Central memory CD8-positive, alpha-beta T cell (primary cell): Measurements from ENCODE around the gene MUSK.
"Not testable (repeated sequence)": the region's sequence is repeated elsewhere in the genome, so short reads cannot be mapped to it uniquely, and the experiment has no call there.

Experiments
- ATAC-seq: fragments of 150-1000 bp; cut with Tn5 transposase; replicated peaks from 2 replicates; pipeline ENCODE4 v1.10.0; 2022; ENCODE audit warnings: mild to moderate bottlenecking, moderate FRiP score, moderate number of reproducible peaks; ENCODE audit not compliant: poor library complexity, severe bottlenecking; ENCODE audit errors: extremely low read depth
- DNase-seq, 2 donors: peaks; one replicate each; pipeline ENCODE4 v3.0.0; 2021; ENCODE audit warnings: low spot score in 2 of 2
- H3K27ac Mint-ChIP-seq: one replicate; pipeline ENCODE4 v1.8.0; 2022; ENCODE audit warnings: low read depth, mild to moderate bottlenecking, moderate library complexity, mixed read lengths
- H3K27me3 Mint-ChIP-seq: one replicate; pipeline ENCODE4 v1.8.0; 2022; ENCODE audit warnings: mixed read lengths
- H3K36me3 Mint-ChIP-seq: one replicate; pipeline ENCODE4 v1.8.0; 2022; ENCODE audit warnings: mild to moderate bottlenecking, moderate library complexity, mixed read lengths; ENCODE audit not compliant: insufficient read depth
- H3K4me1 Mint-ChIP-seq: one replicate; pipeline ENCODE4 v1.8.0; 2022; ENCODE audit warnings: mixed read lengths
- H3K4me3 Mint-ChIP-seq: one replicate; pipeline ENCODE4 v1.8.0; 2022; ENCODE audit warnings: mild to moderate bottlenecking, moderate library complexity, mixed read lengths
- H3K9me3 Mint-ChIP-seq: one replicate; pipeline ENCODE4 v1.8.0; 2022; ENCODE audit warnings: mixed read lengths

Gene MUSK

GRCh38 chr9:110655754-110656641, 12.6 kb upstream of the MUSK start:
- ATAC-seq (no peak), DNase-seq (no peak)
- Mint-ChIP-seq H3K9me3 (peaks cover 19% of the 10 kb centered on the region), H3K36me3 (no peaks in the 10 kb centered on the region), H3K27ac (no peak overlapping the region), H3K27me3 (no peaks in the 10 kb centered on the region), H3K4me3 (no peak overlapping the region), H3K4me1 (no peaks in the 10 kb centered on the region)

- no peaks in the 10 kb centered on the region for H3K4me1 Mint-ChIP-seq
- H3K27ac Mint-ChIP-seq, result no peak overlapping the region
- no peak for ATAC-seq
- no peak for DNase-seq
- no peaks in the 10 kb centered on the region for H3K27me3 Mint-ChIP-seq
- no peak overlapping the region for H3K4me3 Mint-ChIP-seq
- H3K36me3 Mint-ChIP-seq, result no peaks in the 10 kb centered on the region
- H3K9me3 Mint-ChIP-seq, result peaks cover 19% of the 10 kb centered on the region
These were observed 8.6 kb upstream of the MUSK start for GRCh38 chr9:110659891-110660541.

- ATAC-seq, result no peak
- Mint-ChIP-seq H3K4me3 (no peak overlapping the region), H3K27me3 (no peaks in the 10 kb centered on the region), H3K9me3 (peaks cover 13% of the 10 kb centered on the region), H3K4me1 (no peaks in the 10 kb centered on the region), H3K27ac (no peak overlapping the region), H3K36me3 (no peaks in the 10 kb centered on the region)
- DNase-seq, result no peak
These were observed 842 bp downstream of the MUSK start for GRCh38 chr9:110669433-110669832.

- Mint-ChIP-seq H3K9me3 (peaks cover 18% of the 10 kb centered on the region), H3K4me3 (no peak overlapping the region), H3K4me1 (no peaks in the 10 kb centered on the region), H3K27me3 (no peaks in the 10 kb centered on the region), H3K27ac (no peak overlapping the region), H3K36me3 (no peaks in the 10 kb centered on the region)
- no peak for DNase-seq
- no peak for ATAC-seq
These were observed 3.3 kb downstream of the MUSK start for GRCh38 chr9:110671849-110672248.

GRCh38 chr9:110672873-110673510, 4.4 kb downstream of the MUSK start:
- H3K27me3 Mint-ChIP-seq, result no peaks in the 10 kb centered on the region
- H3K27ac Mint-ChIP-seq, result no peak overlapping the region
- H3K9me3 Mint-ChIP-seq, result peaks cover 23% of the 10 kb centered on the region
- DNase-seq (no peak), ATAC-seq (no peak)
- H3K4me3 Mint-ChIP-seq, result no peak overlapping the region
- no peaks in the 10 kb centered on the region for H3K36me3 Mint-ChIP-seq
- H3K4me1 Mint-ChIP-seq, result no peaks in the 10 kb centered on the region

- H3K4me3 Mint-ChIP-seq, result no peak overlapping the region
- peaks cover 16% of the 10 kb centered on the region for H3K9me3 Mint-ChIP-seq
- ATAC-seq (no peak), DNase-seq (no peak)
- no peaks in the 10 kb centered on the region for H3K4me1 Mint-ChIP-seq
- no peak overlapping the region for H3K27ac Mint-ChIP-seq
- no peaks in the 10 kb centered on the region for H3K27me3 Mint-ChIP-seq
- no peaks in the 10 kb centered on the region for H3K36me3 Mint-ChIP-seq
These were observed 18.9 kb downstream of the MUSK start for GRCh38 chr9:110687497-110687896.

- Mint-ChIP-seq H3K4me3 (no peak overlapping the region), H3K27ac (no peak overlapping the region), H3K36me3 (no peaks in the 10 kb centered on the region), H3K4me1 (no peaks in the 10 kb centered on the region), H3K27me3 (no peaks in the 10 kb centered on the region), H3K9me3 (peaks cover 11% of the 10 kb centered on the region)
- no peak for ATAC-seq
- DNase-seq, result no peak
These were observed 19.7 kb downstream of the MUSK start for GRCh38 chr9:110688329-110688728.

GRCh38 chr9:110691002-110691549, 22.5 kb downstream of the MUSK start:
- Mint-ChIP-seq H3K27ac (no peak overlapping the region), H3K36me3 (no peaks in the 10 kb centered on the region), H3K4me1 (no peaks in the 10 kb centered on the region), H3K9me3 (peaks cover 3% of the 10 kb centered on the region), H3K27me3 (no peaks in the 10 kb centered on the region), H3K4me3 (no peak overlapping the region)
- no peak for ATAC-seq
- DNase-seq, result no peak

- not testable (repeated sequence) for H3K36me3 Mint-ChIP-seq, H3K27me3 Mint-ChIP-seq, H3K4me1 Mint-ChIP-seq, DNase-seq, H3K27ac Mint-ChIP-seq, H3K9me3 Mint-ChIP-seq, H3K4me3 Mint-ChIP-seq, ATAC-seq
These were observed 27.3 kb downstream of the MUSK start for GRCh38 chr9:110695846-110696245.

- H3K4me3 Mint-ChIP-seq, result no peak overlapping the region
- peaks cover 5% of the 10 kb centered on the region for H3K9me3 Mint-ChIP-seq
- DNase-seq (no peak), ATAC-seq (no peak)
- H3K27me3 Mint-ChIP-seq, result no peaks in the 10 kb centered on the region
- no peak overlapping the region for H3K27ac Mint-ChIP-seq
- no peaks in the 10 kb centered on the region for H3K4me1 Mint-ChIP-seq
- H3K36me3 Mint-ChIP-seq, result peaks cover 5% of the 10 kb centered on the region
These were observed 32.4 kb downstream of the MUSK start for GRCh38 chr9:110700953-110701352.

- no peak for ATAC-seq
These were observed 35.1 kb downstream of the MUSK start for GRCh38 chr9:110703669-110704068.

GRCh38 chr9:110707419-110707818, 38.8 kb downstream of the MUSK start:
- no peak overlapping the region for H3K4me3 Mint-ChIP-seq
- H3K4me1 Mint-ChIP-seq, result no peaks in the 10 kb centered on the region
- no peaks in the 10 kb centered on the region for H3K36me3 Mint-ChIP-seq
- H3K27me3 Mint-ChIP-seq, result no peaks in the 10 kb centered on the region
- DNase-seq (no peak), ATAC-seq (no peak)
- no peak overlapping the region for H3K27ac Mint-ChIP-seq
- H3K9me3 Mint-ChIP-seq, result no peaks in the 10 kb centered on the region

More at GRCh38 chr9:110703669-110704068, 35.1 kb downstream of the MUSK start:
- Mint-ChIP-seq H3K9me3 (no peaks in the 10 kb centered on the region), H3K27ac (no peak overlapping the region), H3K4me1 (no peaks in the 10 kb centered on the region), H3K4me3 (no peak overlapping the region), H3K27me3 (no peaks in the 10 kb centered on the region), H3K36me3 (peaks cover 5% of the 10 kb centered on the region)
- no peak for DNase-seq
